ENCODE measurements around the gene TIMD4. TPM values are rescaled to one million over a fixed set of nuclear protein-coding genes. Genes with fewer than 3 reads are reported as not detected.

TIMD4 gene
- total RNA-seq, 2 donors from 2014 or later = 0.42 to 2.8 TPM

DNA sequence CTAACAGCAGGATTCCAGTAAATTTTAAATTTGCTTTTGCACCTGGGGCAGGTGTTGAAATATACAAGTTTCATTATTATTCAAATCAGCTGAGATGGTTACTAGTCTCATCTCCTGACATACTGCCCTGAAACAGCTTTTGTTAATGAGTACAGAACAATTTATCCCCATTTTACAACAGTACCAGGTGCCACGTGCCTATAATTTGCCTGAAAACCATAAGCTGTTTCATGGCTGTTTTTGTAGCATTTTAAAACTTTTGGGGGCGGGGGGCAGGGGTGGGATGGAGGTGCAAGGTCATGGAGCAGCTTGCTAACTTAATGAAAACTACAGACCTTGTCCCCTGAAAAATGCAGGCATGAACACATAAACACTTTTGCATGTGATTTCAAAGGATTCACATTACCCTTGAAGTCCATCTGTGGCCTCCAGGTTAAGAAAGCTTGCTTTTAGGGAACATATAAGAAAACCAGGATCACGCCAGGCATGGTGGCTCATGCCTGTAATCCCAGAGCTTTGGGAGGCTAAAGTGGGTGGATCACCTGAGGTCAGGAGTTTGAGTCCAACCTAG is 42.1 kb downstream of the TIMD4 start:
- intact Hi-C loops (cut with DNase I) = no loop called here
- TF ChIP-seq, protein P1, sequence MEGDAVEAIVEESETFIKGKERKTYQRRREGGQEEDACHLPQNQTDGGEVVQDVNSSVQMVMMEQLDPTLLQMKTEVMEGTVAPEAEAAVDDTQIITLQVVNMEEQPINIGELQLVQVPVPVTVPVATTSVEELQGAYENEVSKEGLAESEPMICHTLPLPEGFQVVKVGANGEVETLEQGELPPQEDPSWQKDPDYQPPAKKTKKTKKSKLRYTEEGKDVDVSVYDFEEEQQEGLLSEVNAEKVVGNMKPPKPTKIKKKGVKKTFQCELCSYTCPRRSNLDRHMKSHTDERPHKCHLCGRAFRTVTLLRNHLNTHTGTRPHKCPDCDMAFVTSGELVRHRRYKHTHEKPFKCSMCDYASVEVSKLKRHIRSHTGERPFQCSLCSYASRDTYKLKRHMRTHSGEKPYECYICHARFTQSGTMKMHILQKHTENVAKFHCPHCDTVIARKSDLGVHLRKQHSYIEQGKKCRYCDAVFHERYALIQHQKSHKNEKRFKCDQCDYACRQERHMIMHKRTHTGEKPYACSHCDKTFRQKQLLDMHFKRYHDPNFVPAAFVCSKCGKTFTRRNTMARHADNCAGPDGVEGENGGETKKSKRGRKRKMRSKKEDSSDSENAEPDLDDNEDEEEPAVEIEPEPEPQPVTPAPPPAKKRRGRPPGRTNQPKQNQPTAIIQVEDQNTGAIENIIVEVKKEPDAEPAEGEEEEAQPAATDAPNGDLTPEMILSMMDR (IDR thresholded peaks at IDR 0.05) = no peak
- no peak for DNase-seq
- no peak overlapping the region for H3K27ac ChIP-seq
- no peaks in the 10 kb centered on the region for H3K36me3 ChIP-seq
- no peaks in the 10 kb centered on the region for H3K9me3 ChIP-seq
- H3K9ac ChIP-seq (ENCODE audit: low read depth in 2 of 2, low read length in 2 of 2) = no peak overlapping the region
- H3K4me3 ChIP-seq = no peak overlapping the region
- H3K4me1 ChIP-seq = no peaks in the 10 kb centered on the region
- H3K27me3 ChIP-seq = no peaks in the 10 kb centered on the region

DNA sequence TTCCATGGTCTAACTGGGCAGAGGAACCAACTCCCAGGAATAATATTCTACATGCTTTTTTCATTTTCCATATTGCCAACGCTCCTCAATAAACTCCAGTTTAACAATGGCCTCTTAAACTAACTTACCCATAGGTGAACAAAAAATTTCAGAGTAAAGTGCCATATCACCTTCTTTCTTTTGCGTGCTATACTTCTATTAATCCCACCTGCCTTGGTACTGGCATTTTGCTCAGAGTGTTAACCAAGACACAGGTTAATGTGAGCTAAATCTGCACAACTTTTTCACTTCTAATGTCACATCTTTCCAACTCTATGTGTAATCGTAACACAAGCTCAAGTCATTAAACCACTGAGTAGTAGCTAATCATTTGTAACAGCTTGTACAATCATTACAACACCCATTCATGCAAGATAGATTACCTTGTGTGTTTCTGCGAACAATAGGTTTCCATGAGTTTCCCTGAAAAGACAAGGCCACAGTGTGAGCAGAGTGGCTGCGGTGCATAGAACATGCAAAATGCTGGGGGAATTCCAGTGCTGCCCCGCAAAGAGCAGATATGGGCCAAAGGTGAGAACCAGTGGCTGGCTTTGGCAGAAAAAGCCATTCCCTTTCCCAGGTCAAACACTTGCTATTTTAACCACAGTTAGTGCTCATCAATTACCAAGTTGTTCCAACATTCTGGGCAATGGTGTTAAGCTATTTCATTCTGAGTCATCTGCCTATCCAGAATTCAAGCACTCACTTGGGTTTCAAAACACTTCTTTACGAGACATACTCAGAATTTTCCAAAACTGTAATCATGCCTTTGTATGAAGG is 42.8 kb downstream of the TIMD4 start:
- Histone ChIP-seq H3K36me3 (no peaks in the 10 kb centered on the region), H3K4me3 (no peak overlapping the region), H3K4me1 (no peaks in the 10 kb centered on the region), H3K27me3 (no peaks in the 10 kb centered on the region), H3K9me3 (no peaks in the 10 kb centered on the region), H3K27ac (no peak overlapping the region), H3K9ac (ENCODE audit: low read depth in 2 of 2, low read length in 2 of 2) (no peak overlapping the region)
- intact Hi-C loops (cut with DNase I) = no loop called here
- DNase-seq = no peak
- TF ChIP-seq, protein P1 (IDR thresholded peaks at IDR 0.05) = no peak

DNA sequence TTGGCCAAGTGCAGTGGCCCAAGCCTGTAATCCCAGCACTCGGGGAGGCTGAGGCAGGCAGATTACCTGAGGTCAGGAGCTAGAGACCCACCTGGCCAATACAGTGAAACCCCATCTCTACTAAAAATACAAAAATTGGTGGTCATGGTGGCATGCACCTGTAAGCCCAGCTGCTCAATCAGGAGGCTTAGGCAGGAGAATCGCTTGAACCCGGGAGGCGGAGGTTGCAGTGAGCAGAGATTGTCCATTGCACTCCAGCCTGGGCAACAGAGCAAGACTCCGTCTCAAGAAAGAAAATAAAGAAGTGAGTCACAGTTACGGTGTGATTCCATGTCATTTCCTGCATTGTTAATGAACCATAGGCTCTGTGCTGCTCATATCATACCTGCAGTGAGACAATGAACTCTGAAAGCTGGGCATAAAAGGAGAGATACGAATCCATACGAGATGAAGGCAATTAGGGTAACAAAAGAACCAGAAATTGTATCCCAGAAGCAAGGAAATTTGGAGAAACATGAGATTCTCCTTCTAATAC is 44.6 kb downstream of the TIMD4 start:
- Histone ChIP-seq H3K9me3 (no peaks in the 10 kb centered on the region), H3K4me1 (no peaks in the 10 kb centered on the region), H3K4me3 (no peak overlapping the region), H3K27ac (no peak overlapping the region), H3K27me3 (no peaks in the 10 kb centered on the region), H3K36me3 (no peaks in the 10 kb centered on the region), H3K9ac (ENCODE audit: low read depth in 2 of 2, low read length in 2 of 2) (no peak overlapping the region)
- TF ChIP-seq, protein P1 (IDR thresholded peaks at IDR 0.05) = no peak
- no peak for DNase-seq
- intact Hi-C loops (cut with DNase I) = no loop called here

DNA sequence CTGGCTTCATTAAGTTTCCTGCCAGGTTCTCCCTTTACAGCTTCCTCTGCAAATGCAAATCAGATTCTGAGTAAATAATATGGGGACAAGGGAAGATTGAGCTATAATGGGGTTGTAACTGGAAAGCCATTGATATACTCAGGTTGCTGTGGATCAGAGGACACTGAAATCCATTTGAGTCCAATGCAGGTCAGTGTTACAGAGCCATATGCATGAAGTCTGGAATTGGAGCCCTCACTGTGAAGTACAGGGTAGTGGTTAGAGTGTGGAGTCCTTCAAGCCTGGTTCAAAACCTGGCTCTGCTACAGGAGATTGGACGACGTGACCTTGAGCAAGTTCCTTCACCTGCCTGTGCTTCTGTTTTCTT is 48.7 kb downstream of the TIMD4 start:
- H3K4me1 ChIP-seq = no peaks in the 10 kb centered on the region
- DNase-seq = no peak
- H3K9ac ChIP-seq (ENCODE audit: low read depth in 2 of 2, low read length in 2 of 2) = no peak overlapping the region
- intact Hi-C loops (cut with DNase I) = no loop called here
- TF ChIP-seq, protein P1 (IDR thresholded peaks at IDR 0.05) = no peak
- H3K4me3 ChIP-seq = no peak overlapping the region
- H3K9me3 ChIP-seq = no peaks in the 10 kb centered on the region
- no peak overlapping the region for H3K27ac ChIP-seq
- no peaks in the 10 kb centered on the region for H3K27me3 ChIP-seq
- H3K36me3 ChIP-seq = no peaks in the 10 kb centered on the region

DNA sequence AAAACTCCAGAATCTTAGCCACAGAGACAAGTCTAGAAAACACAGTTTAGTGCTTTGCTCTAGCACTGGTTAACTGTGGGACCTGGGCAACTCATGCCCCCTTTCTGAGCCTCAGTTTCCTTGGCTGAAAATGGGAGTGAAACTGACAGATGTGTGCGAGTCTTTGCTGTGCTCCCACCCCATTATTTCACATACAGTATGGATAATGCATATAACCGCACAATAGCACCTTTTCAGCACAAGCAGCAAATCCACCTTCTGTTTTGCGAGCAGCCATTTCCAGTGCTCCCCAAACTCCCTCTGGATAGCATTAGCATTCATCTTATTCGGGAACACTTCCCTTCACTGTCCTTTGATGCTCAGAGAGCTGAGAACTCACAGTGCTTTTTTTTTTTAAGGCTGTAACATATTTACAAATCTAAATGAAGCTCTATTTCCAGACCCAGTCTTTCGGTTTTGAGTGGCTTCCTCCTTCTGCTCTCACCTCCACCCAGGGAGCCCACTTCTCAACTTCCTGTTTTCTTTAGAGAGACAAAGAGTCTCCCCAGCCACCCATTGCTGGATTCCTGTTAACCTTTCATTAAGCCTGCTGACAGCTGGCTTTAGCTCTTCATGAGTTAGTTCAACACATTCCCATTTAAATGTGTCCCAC is 49.2 kb downstream of the TIMD4 start:
- TF ChIP-seq, protein P1 (IDR thresholded peaks at IDR 0.05) = no peak
- H3K27me3 ChIP-seq = no peaks in the 10 kb centered on the region
- H3K4me3 ChIP-seq = no peak overlapping the region
- intact Hi-C loops (cut with DNase I) = no loop called here
- H3K9ac ChIP-seq (ENCODE audit: low read depth in 2 of 2, low read length in 2 of 2) = peak overlapping the region in 1 of 2 donors; percentile 26
- H3K27ac ChIP-seq = no peak overlapping the region
- DNase-seq = no peak
- no peaks in the 10 kb centered on the region for H3K4me1 ChIP-seq
- H3K9me3 ChIP-seq = no peaks in the 10 kb centered on the region
- H3K36me3 ChIP-seq = no peaks in the 10 kb centered on the region

Measured in colonic mucosa (tissue), 4 donors.